HepG2 (cell line): ENCODE results near the gene MKRN1. TPM values are rescaled to one million over a fixed set of nuclear protein-coding genes. Genes with fewer than 3 reads are reported as not detected.

Experiments
- BATF2 ChIP-seq: sonication (generic); formaldehyde crosslinking; IDR thresholded peaks from 2 replicates; pipeline ENCODE4 v1.8.0; 2022; ENCODE audit warnings: mild to moderate bottlenecking, missing genetic modification reagents, moderate library complexity
- CCDC6 ChIP-seq: sonication (generic); formaldehyde crosslinking; IDR thresholded peaks from 2 replicates; pipeline ENCODE4 v1.8.1; 2022; ENCODE audit warnings: mild to moderate bottlenecking, missing genetic modification reagents, moderate library complexity
- EZH2 ChIP-seq: conservative IDR thresholded peaks from 2 replicates; pipeline ENCODE4 v1.6.1; 2012; ENCODE audit warnings: mild to moderate bottlenecking, low read depth, low read length, moderate library complexity
- GRHL1 ChIP-seq: sonication (generic); formaldehyde crosslinking; conservative IDR thresholded peaks from 2 replicates; pipeline ENCODE4 v1.8.0; 2022; ENCODE audit warnings: missing genetic modification reagents
- MAZ ChIP-seq, 2 experiments: sonication (generic) in 1 of 2; formaldehyde crosslinking in 1 of 2; IDR thresholded peaks; 2 replicates each; pipeline versions ENCODE4 v1.5.0 to v1.6.1; 2012 to 2020; ENCODE audit warnings: low read depth in 2 of 2, mild to moderate bottlenecking in 2 of 2, borderline replicate concordance in 1 of 2, improper control_type of control experiment in 1 of 2, low read length in 1 of 2, missing genetic modification reagents in 1 of 2, moderate library complexity in 1 of 2
- NFE2L1 ChIP-seq: sonication (generic); formaldehyde crosslinking; IDR thresholded peaks from 2 replicates; pipeline ENCODE4 v1.4.0; 2020; ENCODE audit warnings: missing genetic modification reagents, mild to moderate bottlenecking, borderline replicate concordance
- SOX6 ChIP-seq, 2 experiments: fragments of 450-650 bp in 1 of 2; sonication (generic) in 1 of 2; formaldehyde crosslinking in 1 of 2; IDR thresholded peaks; 2 replicates each; pipeline versions ENCODE4 v1.4.0 to v1.6.1; 2017 to 2020; ENCODE audit warnings: antibody characterized with exemption in 1 of 2, mild to moderate bottlenecking in 1 of 2, missing genetic modification reagents in 1 of 2
- TCF7 ChIP-seq: sonication (generic); IDR thresholded peaks from 2 replicates; pipeline ENCODE4 v1.6.1; 2016; ENCODE audit warnings: antibody characterized with exemption, low read depth
- ZEB1 ChIP-seq: IDR thresholded peaks from 2 replicates; pipeline ENCODE4 v1.6.1; 2012; ENCODE audit warnings: mild to moderate bottlenecking, low read depth, inconsistent platforms; ENCODE audit not compliant: insufficient replicate concordance
- ZIK1 ChIP-seq: sonication (generic); formaldehyde crosslinking; IDR thresholded peaks from 2 replicates; pipeline ENCODE4 v1.5.0; 2020; ENCODE audit warnings: mild to moderate bottlenecking, low read depth, missing genetic modification reagents, borderline replicate concordance
- ZNF317 ChIP-seq: sonication (generic); formaldehyde crosslinking; IDR thresholded peaks from 2 replicates; pipeline ENCODE4 v1.5.0; 2020; ENCODE audit warnings: mild to moderate bottlenecking, missing genetic modification reagents
- ZNF574 ChIP-seq: sonication (generic); formaldehyde crosslinking; IDR thresholded peaks from 2 replicates; pipeline ENCODE4 v1.4.0; 2020; ENCODE audit warnings: missing genetic modification reagents
- ZNF772 ChIP-seq: sonication (generic); formaldehyde crosslinking; IDR thresholded peaks from 2 replicates; pipeline ENCODE4 v1.5.0; 2020; ENCODE audit warnings: mild to moderate bottlenecking, missing genetic modification reagents
- polyA plus RNA-seq, 8 experiments: library from polyadenylated mRNA; depleted of rRNA in 3 of 8; stranded (reverse) in 7 of 8; unstranded in 1 of 8; fragments of >200 nt; fragmentation: Illumina TruSeq in 4 of 8; extraction: Trizol in 4 of 8; gene quantifications; 2 replicates each; pipeline versions ENCODE4 v1.2.1 to v1.2.3, GENCODE V29; 2011 to 2016; ENCODE audit warnings: low read depth in 4 of 8, missing spikeins in 1 of 8, mixed read lengths in 1 of 8; ENCODE audit not compliant: insufficient read depth in 1 of 8
- total RNA-seq, 5 experiments: library from RNA; depleted of rRNA; stranded (reverse); fragments of >200 nt; fragmentation: Illumina TruSeq; extraction: Trizol; gene quantifications; 2 replicates each; pipeline ENCODE4 v1.2.3, GENCODE V29; 2016; ENCODE audit warnings: low read depth in 1 of 5
- TF ChIP-seq, protein P1 (sequence below): sonication (generic); formaldehyde crosslinking; IDR thresholded peaks from 2 replicates; pipeline ENCODE4 v1.8.1; 2023; ENCODE audit warnings: mild to moderate bottlenecking, moderate library complexity, missing genetic modification reagents
- TF ChIP-seq, protein P2 (sequence below), 2 experiments: IDR thresholded peaks; 2 replicates each; pipeline ENCODE4 v1.6.1; 2011 to 2012; ENCODE audit warnings: low read length in 2 of 2, borderline replicate concordance in 1 of 2, low read depth in 1 of 2, mild to moderate bottlenecking in 1 of 2, moderate library complexity in 1 of 2

The MKRN1 gene
- total and polyA plus RNA-seq, 2 of the 13 experiments (the other 11 are each of a cell fraction or from before 2014, with no cell fraction given): 28.5 to 32.8 TPM

GRCh38 chr7:140478246-140479061, 851 bp downstream of the MKRN1 start (continued):
- TF ChIP-seq GRHL1 (CRISPR knock-in tag): no peak
- TF ChIP-seq, protein P1, sequence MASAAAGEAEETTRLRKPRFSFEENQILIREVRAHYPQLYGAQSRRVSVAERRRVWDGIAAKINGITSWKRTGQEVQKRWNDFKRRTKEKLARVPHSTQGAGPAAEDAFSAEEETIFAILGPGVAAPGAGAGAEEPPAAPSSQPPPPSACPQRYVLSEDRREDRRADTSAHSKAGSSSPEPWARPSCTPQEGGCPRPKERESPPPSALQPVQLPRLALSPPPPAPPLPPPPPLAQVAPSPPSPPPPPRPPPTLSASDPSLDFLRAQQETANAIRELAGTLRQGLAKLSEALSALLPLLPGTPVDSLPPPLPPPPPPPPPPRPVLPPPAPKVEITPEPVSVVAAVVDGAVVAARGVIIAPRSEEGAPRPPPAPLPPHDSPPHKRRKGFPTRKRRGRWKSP: peak; percentile 52; the same call in 1 of the 2 replicates
- TF ChIP-seq ZNF772: 0 out of 2 replicates have a peak, but pooled peaks have one; percentile 33
- TF ChIP-seq EZH2: no peak
- TF ChIP-seq ZEB1: peak; percentile 50
- no peak for TF ChIP-seq ZNF317
- TF ChIP-seq ZIK1 (CRISPR knock-in tag): 0 out of 2 replicates have a peak, but pooled peaks have one; percentile 3
- no peak for TF ChIP-seq ZNF574 (CRISPR knock-in tag)
- TF ChIP-seq BATF2 (CRISPR knock-in tag): 0 out of 2 replicates have a peak, but pooled peaks have one; percentile 18
- no peak for TF ChIP-seq SOX6 (IDR thresholded peaks at IDR 0.05)
- no peak for TF ChIP-seq SOX6 (CRISPR knock-in tag; IDR thresholded peaks at IDR 0.05)
- no peak for TF ChIP-seq TCF7
- 0 out of 2 replicates have a peak, but pooled peaks have one; percentile 12 for TF ChIP-seq CCDC6
- 0 out of 2 replicates have a peak, but pooled peaks have one; percentile 18 for TF ChIP-seq MAZ (IDR thresholded peaks at IDR 0.05; ENCODE audit: borderline replicate concordance, low read depth, low read length)
- TF ChIP-seq MAZ (CRISPR knock-in tag; IDR thresholded peaks at IDR 0.05; ENCODE audit: low read depth): no peak
- TF ChIP-seq, protein P2, sequence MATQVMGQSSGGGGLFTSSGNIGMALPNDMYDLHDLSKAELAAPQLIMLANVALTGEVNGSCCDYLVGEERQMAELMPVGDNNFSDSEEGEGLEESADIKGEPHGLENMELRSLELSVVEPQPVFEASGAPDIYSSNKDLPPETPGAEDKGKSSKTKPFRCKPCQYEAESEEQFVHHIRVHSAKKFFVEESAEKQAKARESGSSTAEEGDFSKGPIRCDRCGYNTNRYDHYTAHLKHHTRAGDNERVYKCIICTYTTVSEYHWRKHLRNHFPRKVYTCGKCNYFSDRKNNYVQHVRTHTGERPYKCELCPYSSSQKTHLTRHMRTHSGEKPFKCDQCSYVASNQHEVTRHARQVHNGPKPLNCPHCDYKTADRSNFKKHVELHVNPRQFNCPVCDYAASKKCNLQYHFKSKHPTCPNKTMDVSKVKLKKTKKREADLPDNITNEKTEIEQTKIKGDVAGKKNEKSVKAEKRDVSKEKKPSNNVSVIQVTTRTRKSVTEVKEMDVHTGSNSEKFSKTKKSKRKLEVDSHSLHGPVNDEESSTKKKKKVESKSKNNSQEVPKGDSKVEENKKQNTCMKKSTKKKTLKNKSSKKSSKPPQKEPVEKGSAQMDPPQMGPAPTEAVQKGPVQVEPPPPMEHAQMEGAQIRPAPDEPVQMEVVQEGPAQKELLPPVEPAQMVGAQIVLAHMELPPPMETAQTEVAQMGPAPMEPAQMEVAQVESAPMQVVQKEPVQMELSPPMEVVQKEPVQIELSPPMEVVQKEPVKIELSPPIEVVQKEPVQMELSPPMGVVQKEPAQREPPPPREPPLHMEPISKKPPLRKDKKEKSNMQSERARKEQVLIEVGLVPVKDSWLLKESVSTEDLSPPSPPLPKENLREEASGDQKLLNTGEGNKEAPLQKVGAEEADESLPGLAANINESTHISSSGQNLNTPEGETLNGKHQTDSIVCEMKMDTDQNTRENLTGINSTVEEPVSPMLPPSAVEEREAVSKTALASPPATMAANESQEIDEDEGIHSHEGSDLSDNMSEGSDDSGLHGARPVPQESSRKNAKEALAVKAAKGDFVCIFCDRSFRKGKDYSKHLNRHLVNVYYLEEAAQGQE (IDR thresholded peaks at IDR 0.05; ENCODE audit: borderline replicate concordance in 1 of 2, low read depth in 1 of 2, low read length in 2 of 2): 0 out of 4 replicates have a peak, but pooled peaks of 1 of the 2 experiments have one; percentile 12
- TF ChIP-seq NFE2L1 (CRISPR knock-in tag): no peak
